PC-9 (cell line): Measurements from ENCODE around the gene ANKS1B.

Experiments used
- EZH2 ChIP-seq: fragments of 200-600 bp; sonication (generic); IDR thresholded peaks from 2 replicates; pipeline ENCODE4 v1.8.0; 2017; ENCODE audit warnings: antibody characterized with exemption, low read depth
- TF ChIP-seq, protein P1 (sequence below): fragments of 200-600 bp; sonication (generic); conservative IDR thresholded peaks from 2 replicates; pipeline ENCODE4 v1.6.1; 2017; ENCODE audit warnings: mixed run types, antibody characterized with exemption, mild to moderate bottlenecking, moderate library complexity

DNA sequence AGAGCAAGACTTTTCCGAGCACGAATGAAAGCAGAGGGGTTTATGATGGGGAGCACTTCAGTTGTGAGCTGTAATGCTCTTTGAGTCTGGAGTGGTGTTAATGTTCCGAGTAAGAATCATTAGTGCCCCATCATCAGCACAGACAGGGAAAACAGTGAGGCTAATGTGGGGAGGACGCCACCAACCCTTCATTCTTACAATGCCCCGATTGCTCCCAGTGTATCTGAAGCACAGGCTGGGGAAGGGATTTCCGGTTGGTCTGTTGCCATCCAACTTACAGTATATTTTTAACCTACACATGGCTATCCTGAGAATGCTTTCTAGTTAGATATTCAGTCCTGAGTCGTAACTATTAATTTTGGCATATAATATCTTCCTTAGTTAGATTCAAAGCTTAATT lies 1198.1 kb downstream of the ANKS1B start:
- TF ChIP-seq, protein P1, sequence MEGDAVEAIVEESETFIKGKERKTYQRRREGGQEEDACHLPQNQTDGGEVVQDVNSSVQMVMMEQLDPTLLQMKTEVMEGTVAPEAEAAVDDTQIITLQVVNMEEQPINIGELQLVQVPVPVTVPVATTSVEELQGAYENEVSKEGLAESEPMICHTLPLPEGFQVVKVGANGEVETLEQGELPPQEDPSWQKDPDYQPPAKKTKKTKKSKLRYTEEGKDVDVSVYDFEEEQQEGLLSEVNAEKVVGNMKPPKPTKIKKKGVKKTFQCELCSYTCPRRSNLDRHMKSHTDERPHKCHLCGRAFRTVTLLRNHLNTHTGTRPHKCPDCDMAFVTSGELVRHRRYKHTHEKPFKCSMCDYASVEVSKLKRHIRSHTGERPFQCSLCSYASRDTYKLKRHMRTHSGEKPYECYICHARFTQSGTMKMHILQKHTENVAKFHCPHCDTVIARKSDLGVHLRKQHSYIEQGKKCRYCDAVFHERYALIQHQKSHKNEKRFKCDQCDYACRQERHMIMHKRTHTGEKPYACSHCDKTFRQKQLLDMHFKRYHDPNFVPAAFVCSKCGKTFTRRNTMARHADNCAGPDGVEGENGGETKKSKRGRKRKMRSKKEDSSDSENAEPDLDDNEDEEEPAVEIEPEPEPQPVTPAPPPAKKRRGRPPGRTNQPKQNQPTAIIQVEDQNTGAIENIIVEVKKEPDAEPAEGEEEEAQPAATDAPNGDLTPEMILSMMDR, result no peak
- TF ChIP-seq EZH2, result no peak
